ENCODE results near the gene DLX5. TPM values are rescaled to one million over a fixed set of nuclear protein-coding genes. Genes with fewer than 3 reads are reported as not detected.

DLX5 gene
- total RNA-seq, 5 donors from 2014 or later (not counting 1 experiment from before 2014, with no cell fraction given) = not detected

DNA sequence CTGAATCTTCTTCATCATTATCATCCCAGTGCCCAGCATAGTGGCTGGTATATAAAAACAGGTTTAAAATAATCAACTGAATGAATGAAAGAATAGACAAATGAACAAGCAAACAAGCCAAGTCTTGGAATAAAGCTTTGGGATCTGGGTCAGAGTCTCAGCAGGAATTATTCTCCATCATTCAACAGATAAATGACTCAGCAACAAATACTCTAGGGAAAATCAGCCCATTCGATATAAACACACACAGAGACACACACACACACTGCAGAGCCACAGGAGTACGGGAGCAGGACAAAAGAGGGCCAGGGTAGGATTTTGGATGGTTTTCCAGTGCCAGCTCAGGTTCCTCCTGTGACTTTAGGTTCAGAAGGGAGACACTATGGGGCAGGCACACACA lies 48.5 kb downstream of the DLX5 start:
- ATAC-seq (replicated peaks in 1 of 4) = no peak
- Mint-ChIP-seq H3K36me3 (no peaks in the 10 kb centered on the region), H3K9me3 (no peaks in the 10 kb centered on the region), H3K4me3 (no peak overlapping the region), H3K4me1 (no peaks in the 10 kb centered on the region), H3K27me3 (peaks cover 37 to 41% of the 10 kb centered on the region in 2 donors), H3K27ac (no peak overlapping the region)
- Histone ChIP-seq H3K4me1 (ENCODE audit: control insufficient read depth in 1 of 2, extremely low read depth in 1 of 2, insufficient read depth in 2 of 2, low read length in 2 of 2) (no peaks in the 10 kb centered on the region), H3K27me3 (replicated peaks in 1 of 2; ENCODE audit: control insufficient read depth in 2 of 2, extremely low read depth in 1 of 2, insufficient read depth in 2 of 2, low read length in 1 of 2) (peaks cover 0 to 9% of the 10 kb centered on the region in 2 experiments), H3K9me3 (no peaks in the 10 kb centered on the region), H3K36me3 (ENCODE audit: control insufficient read depth in 2 of 2, extremely low read depth in 1 of 2, insufficient read depth in 1 of 2, low read length in 1 of 2) (no peaks in the 10 kb centered on the region), H3K27ac (ENCODE audit: low read length) (no peak overlapping the region), H3K4me3 (ENCODE audit: control insufficient read depth in 1 of 2, extremely low read depth in 1 of 2, low read length in 1 of 2) (no peak overlapping the region)
- no peak for DNase-seq
- WGBS (ENCODE audit: insufficient coverage) = no CpG with 5 or more reads among the region's 2 CpGs
- POLR2A ChIA-PET = no interaction called here
- CTCF ChIA-PET = no interaction called here

- DNase-seq (no peak), ATAC-seq (replicated peaks in 1 of 4) (no peak)
- H3K9me3 Mint-ChIP-seq = no peaks in the 10 kb centered on the region
- ChIA-PET POLR2A (no interaction called here), CTCF (no interaction called here)
- no peak overlapping the region for H3K4me3 ChIP-seq (ENCODE audit: control insufficient read depth in 1 of 2, extremely low read depth in 1 of 2, low read length in 1 of 2)
- H3K4me1 Mint-ChIP-seq = no peaks in the 10 kb centered on the region
- no peak overlapping the region for H3K27ac ChIP-seq (ENCODE audit: low read length)
- no peak overlapping the region for H3K27ac Mint-ChIP-seq
- no peak overlapping the region for H3K4me3 Mint-ChIP-seq
- no peaks in the 10 kb centered on the region for H3K36me3 ChIP-seq (ENCODE audit: control insufficient read depth in 2 of 2, extremely low read depth in 1 of 2, insufficient read depth in 1 of 2, low read length in 1 of 2)
- no peaks in the 10 kb centered on the region for H3K27me3 ChIP-seq (replicated peaks in 1 of 2; ENCODE audit: control insufficient read depth in 2 of 2, extremely low read depth in 1 of 2, insufficient read depth in 2 of 2, low read length in 1 of 2)
- H3K27me3 Mint-ChIP-seq = peaks cover 40 to 41% of the 10 kb centered on the region in 2 donors
- no peaks in the 10 kb centered on the region for H3K4me1 ChIP-seq (ENCODE audit: control insufficient read depth in 1 of 2, extremely low read depth in 1 of 2, insufficient read depth in 2 of 2, low read length in 2 of 2)
- H3K36me3 Mint-ChIP-seq = no peaks in the 10 kb centered on the region
- H3K9me3 ChIP-seq = no peaks in the 10 kb centered on the region
- 86% methylated on average over 1 of the region's 2 CpGs for WGBS (ENCODE audit: insufficient coverage)
Measured at GRCh38 chr7:96973986-96974385, 50.6 kb downstream of the DLX5 start.

- ATAC-seq (replicated peaks in 1 of 4) = no peak
- H3K36me3 Mint-ChIP-seq = no peaks in the 10 kb centered on the region
- H3K27ac Mint-ChIP-seq = no peak overlapping the region
- no peaks in the 10 kb centered on the region for H3K9me3 ChIP-seq
- peaks cover 0 to 4% of the 10 kb centered on the region in 2 experiments for H3K27me3 ChIP-seq (replicated peaks in 1 of 2; ENCODE audit: control insufficient read depth in 2 of 2, extremely low read depth in 1 of 2, insufficient read depth in 2 of 2, low read length in 1 of 2)
- H3K4me1 ChIP-seq (ENCODE audit: control insufficient read depth in 1 of 2, extremely low read depth in 1 of 2, insufficient read depth in 2 of 2, low read length in 2 of 2) = no peaks in the 10 kb centered on the region
- no peaks in the 10 kb centered on the region for H3K4me1 Mint-ChIP-seq
- H3K36me3 ChIP-seq (ENCODE audit: control insufficient read depth in 2 of 2, extremely low read depth in 1 of 2, insufficient read depth in 1 of 2, low read length in 1 of 2) = no peaks in the 10 kb centered on the region
- no peak overlapping the region for H3K27ac ChIP-seq (ENCODE audit: low read length)
- H3K4me3 ChIP-seq (ENCODE audit: control insufficient read depth in 1 of 2, extremely low read depth in 1 of 2, low read length in 1 of 2) = no peak overlapping the region
- peaks cover 41 to 48% of the 10 kb centered on the region in 2 donors for H3K27me3 Mint-ChIP-seq
- H3K9me3 Mint-ChIP-seq = no peaks in the 10 kb centered on the region
- H3K4me3 Mint-ChIP-seq = no peak overlapping the region
- no peak for DNase-seq
- ChIA-PET CTCF (no interaction called here), POLR2A (no interaction called here)
Measured at GRCh38 chr7:96970739-96971138, 53.9 kb downstream of the DLX5 start.

Other genes with a start within 250 kb of the DLX5 start
- not detected for gene DLX6, start 19.3 kb downstream of the DLX5 start, total RNA-seq
- gene SDHAF3, start 92.9 kb upstream of the DLX5 start, total RNA-seq = 10 to 100 TPM; 11.1 to 15.3 (median 12.0) TPM